Neutrophil (primary cell): ENCODE measurements around the gene USP48.
A peak's percentile ranks its signal among the peaks of the same experiment; 100 is the strongest.

ENCODE experiments used
- H3K27ac ChIP-seq: fragments of 200-600 bp; sonication (generic); 2 replicates; pipeline ENCODE4 v1.5.1; 2016; ENCODE audit warnings: mild to moderate bottlenecking, moderate library complexity
- H3K27me3 ChIP-seq: fragments of 200-600 bp; sonication (generic); 2 replicates; pipeline ENCODE4 v1.6.0; 2016; ENCODE audit warnings: mild to moderate bottlenecking
- H3K36me3 ChIP-seq: fragments of 200-600 bp; sonication (generic); 2 replicates; pipeline ENCODE4 v1.5.1; 2017
- H3K4me1 ChIP-seq, 2 experiments: fragments of 200-600 bp in 1 of 2; sonication (generic) in 1 of 2; 1 replicate in 1 of 2; 2 replicates in 1 of 2; pipeline versions ENCODE4 v1.5.1 to v1.6.1; 2013 to 2016; ENCODE audit warnings: low read depth in 1 of 2, low read length in 1 of 2, mild to moderate bottlenecking in 1 of 2, moderate library complexity in 1 of 2; ENCODE audit not compliant: control insufficient read depth in 1 of 2, insufficient read depth in 1 of 2
- H3K4me3 ChIP-seq, 2 experiments: fragments of 200-600 bp in 1 of 2; sonication (generic) in 1 of 2; 1 replicate in 1 of 2; 2 replicates in 1 of 2; pipeline ENCODE4 v1.5.1; 2013 to 2016; ENCODE audit warnings: low read depth in 1 of 2, low read length in 1 of 2, mild to moderate bottlenecking in 1 of 2, moderate library complexity in 1 of 2
- H3K9me3 ChIP-seq: fragments of 200-600 bp; sonication (generic); 2 replicates; pipeline ENCODE4 v1.5.1; 2016
- TF ChIP-seq, protein P1 (sequence below): fragments of 200-600 bp; sonication (generic); IDR thresholded peaks from 2 replicates; pipeline ENCODE4 v1.5.1; 2016; ENCODE audit warnings: antibody characterized with exemption

Gene USP48

DNA sequence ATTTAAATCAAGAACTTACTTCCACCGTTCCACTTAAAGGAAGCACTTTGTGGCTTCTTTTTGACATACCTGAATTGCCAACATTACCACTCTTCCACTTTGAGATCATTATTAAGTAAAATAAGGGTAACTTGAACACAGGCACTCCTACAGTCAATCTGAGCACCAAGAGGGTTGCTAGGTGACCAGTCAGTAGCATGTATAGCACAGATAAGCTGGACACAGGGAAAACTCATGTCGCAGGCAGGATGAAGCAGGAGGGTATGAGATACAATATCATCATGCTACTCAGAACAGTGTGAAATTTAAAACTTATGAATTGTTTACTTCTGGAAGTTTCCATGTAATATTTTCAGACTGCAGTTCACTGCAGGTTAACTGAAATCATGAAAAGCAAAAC, 66.8 kb downstream of the USP48 start:
- Histone ChIP-seq H3K36me3 (peaks cover 95% of the 10 kb centered on the region), H3K27me3 (no peaks in the 10 kb centered on the region), H3K4me3 (no peak overlapping the region), H3K9me3 (no peaks in the 10 kb centered on the region), H3K4me1 (peaks cover 2 to 3% of the 10 kb centered on the region in 2 experiments), H3K27ac (no peak overlapping the region)
- TF ChIP-seq, protein P1, sequence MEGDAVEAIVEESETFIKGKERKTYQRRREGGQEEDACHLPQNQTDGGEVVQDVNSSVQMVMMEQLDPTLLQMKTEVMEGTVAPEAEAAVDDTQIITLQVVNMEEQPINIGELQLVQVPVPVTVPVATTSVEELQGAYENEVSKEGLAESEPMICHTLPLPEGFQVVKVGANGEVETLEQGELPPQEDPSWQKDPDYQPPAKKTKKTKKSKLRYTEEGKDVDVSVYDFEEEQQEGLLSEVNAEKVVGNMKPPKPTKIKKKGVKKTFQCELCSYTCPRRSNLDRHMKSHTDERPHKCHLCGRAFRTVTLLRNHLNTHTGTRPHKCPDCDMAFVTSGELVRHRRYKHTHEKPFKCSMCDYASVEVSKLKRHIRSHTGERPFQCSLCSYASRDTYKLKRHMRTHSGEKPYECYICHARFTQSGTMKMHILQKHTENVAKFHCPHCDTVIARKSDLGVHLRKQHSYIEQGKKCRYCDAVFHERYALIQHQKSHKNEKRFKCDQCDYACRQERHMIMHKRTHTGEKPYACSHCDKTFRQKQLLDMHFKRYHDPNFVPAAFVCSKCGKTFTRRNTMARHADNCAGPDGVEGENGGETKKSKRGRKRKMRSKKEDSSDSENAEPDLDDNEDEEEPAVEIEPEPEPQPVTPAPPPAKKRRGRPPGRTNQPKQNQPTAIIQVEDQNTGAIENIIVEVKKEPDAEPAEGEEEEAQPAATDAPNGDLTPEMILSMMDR = no peak

DNA sequence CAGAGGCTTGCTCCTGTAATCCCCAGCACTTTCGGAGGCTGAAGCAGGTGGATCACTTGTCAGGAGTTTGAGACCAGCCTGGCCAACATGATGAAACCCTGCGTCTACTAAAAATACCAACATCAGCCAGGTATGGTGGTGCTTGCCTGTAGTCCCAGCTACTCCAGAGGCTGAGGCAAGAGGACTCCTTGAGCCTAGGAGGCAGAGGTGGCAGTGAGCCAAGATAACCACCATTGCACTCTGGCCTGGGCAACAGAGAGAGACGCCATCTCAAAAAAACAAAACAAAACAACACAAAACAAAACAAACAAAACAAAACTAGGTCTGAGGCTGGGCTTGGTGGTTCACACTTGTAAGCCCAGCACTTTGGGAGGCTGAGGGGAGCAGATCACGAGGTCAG, 75.1 kb downstream of the USP48 start:
- H3K27ac ChIP-seq = no peak overlapping the region
- peaks cover 66% of the 10 kb centered on the region for H3K36me3 ChIP-seq
- no peak overlapping the region for H3K4me3 ChIP-seq
- TF ChIP-seq, protein P1 = no peak
- no peaks in the 10 kb centered on the region for H3K9me3 ChIP-seq
- peaks cover 8 to 13% of the 10 kb centered on the region in 2 experiments for H3K4me1 ChIP-seq
- H3K27me3 ChIP-seq = no peaks in the 10 kb centered on the region

DNA sequence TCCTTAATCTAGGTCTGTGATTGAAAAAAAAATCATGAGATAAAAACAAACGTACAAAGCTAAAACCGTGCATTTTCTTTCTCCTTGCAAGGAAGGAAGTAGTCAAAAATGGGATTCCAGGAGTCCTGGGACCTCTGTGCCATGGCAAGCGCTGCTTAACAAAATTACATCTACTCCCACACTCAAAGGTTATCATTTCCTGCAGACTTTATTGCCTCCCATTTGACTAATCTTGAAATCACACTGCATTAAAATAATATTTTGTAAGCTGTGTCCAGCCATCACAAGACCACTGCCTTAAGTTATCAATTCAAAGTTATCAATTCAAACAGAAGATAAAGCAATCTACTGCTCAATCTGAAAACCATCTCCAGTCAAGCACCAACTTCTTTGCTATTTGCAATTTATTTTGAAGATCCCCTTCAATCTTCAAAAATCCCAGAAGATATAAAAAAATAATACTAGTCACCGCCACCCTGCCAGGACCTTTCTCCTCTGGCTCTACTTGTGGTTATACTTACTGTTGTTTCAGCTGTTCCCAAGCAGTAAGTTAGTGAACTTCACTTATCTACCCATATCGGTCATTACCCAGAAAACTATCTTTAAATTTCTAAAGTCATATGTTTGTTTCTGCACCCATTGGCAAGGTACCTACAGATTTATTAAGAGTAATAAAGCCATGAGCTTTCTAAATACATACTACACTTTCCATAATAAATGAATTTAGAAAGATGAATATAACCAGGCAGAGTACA, 75.7 kb downstream of the USP48 start:
- Histone ChIP-seq H3K9me3 (no peaks in the 10 kb centered on the region), H3K27ac (peak overlapping the region; percentile 53), H3K4me1 (peaks cover 8 to 13% of the 10 kb centered on the region in 2 experiments), H3K27me3 (no peaks in the 10 kb centered on the region), H3K36me3 (peaks cover 69% of the 10 kb centered on the region), H3K4me3 (no peak overlapping the region)
- TF ChIP-seq, protein P1 = no peak

DNA sequence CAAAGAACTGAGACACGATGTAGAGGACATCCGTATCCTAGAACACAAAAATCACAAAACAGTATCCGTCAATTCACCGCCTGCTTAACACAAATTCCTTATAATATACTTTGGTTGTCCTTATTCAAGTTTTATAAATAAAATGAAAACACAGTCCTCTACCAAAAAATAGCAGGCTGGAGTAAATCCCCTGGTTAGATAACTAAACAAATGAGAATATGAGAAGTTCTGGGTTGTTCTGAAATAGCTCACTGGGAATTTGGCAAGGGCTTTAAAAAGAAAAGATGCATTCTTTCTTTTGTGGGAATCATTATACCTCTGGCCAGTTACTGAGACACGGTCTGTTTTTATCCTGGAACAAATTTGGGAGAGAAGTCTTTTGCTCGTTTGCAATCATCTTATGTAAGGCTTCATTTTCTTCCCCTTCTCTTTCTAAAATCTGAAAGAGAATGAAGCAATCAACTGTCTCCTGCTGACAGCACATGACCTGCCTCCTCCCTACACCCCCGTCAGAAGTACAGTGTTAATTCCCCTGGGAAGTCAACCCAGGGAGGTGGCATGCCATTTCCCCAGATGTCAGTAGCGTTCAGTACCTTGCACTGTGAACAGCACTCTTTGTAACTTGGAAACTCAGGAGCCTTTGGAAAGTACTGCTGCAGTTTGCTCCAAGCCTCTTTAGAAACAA, 76.7 kb downstream of the USP48 start:
- Histone ChIP-seq H3K4me1 (peaks cover 8 to 13% of the 10 kb centered on the region in 2 experiments), H3K36me3 (peaks cover 70% of the 10 kb centered on the region), H3K9me3 (no peaks in the 10 kb centered on the region), H3K27ac (peak overlapping the region; percentile 53), H3K4me3 (no peak overlapping the region), H3K27me3 (no peaks in the 10 kb centered on the region)
- TF ChIP-seq, protein P1 = no peak

DNA sequence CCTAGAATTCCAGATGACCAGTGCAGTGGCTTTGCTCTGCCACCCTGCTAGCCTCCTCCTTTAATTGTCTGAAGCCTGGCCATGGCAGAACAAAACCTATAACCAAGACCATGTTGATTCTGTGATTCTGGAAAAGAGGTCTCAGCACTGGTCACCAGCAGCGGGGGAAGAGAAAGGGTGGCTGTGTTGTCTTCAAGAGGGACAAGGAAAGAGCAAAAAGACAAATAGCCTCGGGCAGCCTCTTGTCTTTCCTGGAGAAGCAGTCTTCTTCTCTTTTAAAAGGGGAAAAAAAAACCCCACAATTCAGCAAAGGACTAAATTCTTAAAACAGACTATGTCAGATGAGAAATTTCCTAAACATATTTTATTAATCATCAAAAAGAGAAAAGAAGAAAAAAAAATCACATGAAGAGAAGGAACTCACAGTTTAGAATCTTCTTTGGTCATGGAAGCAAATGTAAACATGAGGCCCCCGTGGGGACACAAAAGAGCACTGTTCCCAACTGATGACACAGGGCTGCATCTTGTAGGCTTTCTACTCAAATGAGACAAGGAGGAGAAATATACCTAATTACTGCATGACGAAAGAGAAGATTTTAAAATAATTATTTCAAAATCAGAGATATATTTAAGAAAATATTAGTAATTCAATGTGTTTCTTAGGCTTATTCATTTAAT, 77.5 kb downstream of the USP48 start:
- no peak overlapping the region for H3K27ac ChIP-seq
- TF ChIP-seq, protein P1 = no peak
- H3K4me3 ChIP-seq = no peak overlapping the region
- peaks cover 71% of the 10 kb centered on the region for H3K36me3 ChIP-seq
- peaks cover 8 to 13% of the 10 kb centered on the region in 2 experiments for H3K4me1 ChIP-seq
- no peaks in the 10 kb centered on the region for H3K27me3 ChIP-seq
- H3K9me3 ChIP-seq = no peaks in the 10 kb centered on the region
